ENCODE results near the gene SMAD1. TPM values are rescaled to one million over a fixed set of nuclear protein-coding genes. Genes with fewer than 3 reads are reported as not detected.

Gene SMAD1
- total RNA-seq, 1 donor from 2014 or later, result 26.8 TPM

DNA sequence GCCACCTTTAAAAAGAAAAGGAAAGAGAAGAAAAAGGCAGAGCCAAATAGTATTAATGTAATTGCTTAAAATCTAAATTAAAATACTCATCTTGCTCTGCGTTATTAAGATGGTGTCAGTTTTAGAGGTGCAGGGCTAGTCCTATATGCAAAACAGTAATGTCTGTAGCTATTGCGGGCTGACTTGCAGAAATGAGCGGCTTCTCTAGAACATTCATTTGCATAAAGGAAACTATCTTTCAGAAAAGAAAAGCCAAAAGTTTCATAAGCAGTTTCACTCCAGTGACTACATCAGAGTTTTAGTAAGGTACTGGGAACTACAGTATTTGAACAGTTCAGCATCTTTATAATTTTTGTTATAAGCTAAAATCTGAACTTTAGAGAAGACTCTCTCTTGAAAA, 6.0 kb downstream of the SMAD1 start:
- Mint-ChIP-seq H3K4me3 (no peak overlapping the region), H3K36me3 (ENCODE audit: low read depth) (no peaks in the 10 kb centered on the region), H3K9me3 (no peaks in the 10 kb centered on the region), H3K27ac (ENCODE audit: unreplicated experiment) (no peak overlapping the region), H3K4me1 (no peaks in the 10 kb centered on the region), H3K27me3 (ENCODE audit: low read depth) (no peaks in the 10 kb centered on the region)
- TF ChIP-seq, protein P1, sequence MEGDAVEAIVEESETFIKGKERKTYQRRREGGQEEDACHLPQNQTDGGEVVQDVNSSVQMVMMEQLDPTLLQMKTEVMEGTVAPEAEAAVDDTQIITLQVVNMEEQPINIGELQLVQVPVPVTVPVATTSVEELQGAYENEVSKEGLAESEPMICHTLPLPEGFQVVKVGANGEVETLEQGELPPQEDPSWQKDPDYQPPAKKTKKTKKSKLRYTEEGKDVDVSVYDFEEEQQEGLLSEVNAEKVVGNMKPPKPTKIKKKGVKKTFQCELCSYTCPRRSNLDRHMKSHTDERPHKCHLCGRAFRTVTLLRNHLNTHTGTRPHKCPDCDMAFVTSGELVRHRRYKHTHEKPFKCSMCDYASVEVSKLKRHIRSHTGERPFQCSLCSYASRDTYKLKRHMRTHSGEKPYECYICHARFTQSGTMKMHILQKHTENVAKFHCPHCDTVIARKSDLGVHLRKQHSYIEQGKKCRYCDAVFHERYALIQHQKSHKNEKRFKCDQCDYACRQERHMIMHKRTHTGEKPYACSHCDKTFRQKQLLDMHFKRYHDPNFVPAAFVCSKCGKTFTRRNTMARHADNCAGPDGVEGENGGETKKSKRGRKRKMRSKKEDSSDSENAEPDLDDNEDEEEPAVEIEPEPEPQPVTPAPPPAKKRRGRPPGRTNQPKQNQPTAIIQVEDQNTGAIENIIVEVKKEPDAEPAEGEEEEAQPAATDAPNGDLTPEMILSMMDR (conservative IDR thresholded peaks at IDR 0.05), result no peak
- no peak for DNase-seq (ENCODE audit: low read depth, low spot score)

DNA sequence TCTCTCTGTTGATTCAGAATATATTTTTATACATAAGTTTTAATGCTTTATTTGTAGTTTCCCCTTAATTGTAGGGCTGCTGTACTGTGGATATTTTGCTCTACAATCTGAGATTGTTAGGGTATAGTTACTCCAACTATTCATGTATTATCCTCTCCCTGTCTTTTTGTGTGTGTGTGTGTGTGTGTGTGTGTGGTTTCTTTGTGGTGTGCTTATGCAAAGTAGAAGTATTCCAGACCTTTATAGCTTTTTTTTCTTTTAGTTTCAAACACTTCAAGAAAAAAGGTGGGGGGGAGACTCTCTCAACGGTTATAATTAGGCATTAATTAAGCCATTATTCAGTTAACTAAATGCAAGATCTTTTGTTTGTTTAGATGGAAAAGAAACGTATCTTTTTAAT, 6.7 kb downstream of the SMAD1 start:
- Mint-ChIP-seq H3K27me3 (ENCODE audit: low read depth) (no peaks in the 10 kb centered on the region), H3K27ac (ENCODE audit: unreplicated experiment) (no peak overlapping the region), H3K4me3 (no peak overlapping the region), H3K4me1 (peaks cover 1% of the 10 kb centered on the region), H3K36me3 (ENCODE audit: low read depth) (no peaks in the 10 kb centered on the region), H3K9me3 (no peaks in the 10 kb centered on the region)
- TF ChIP-seq, protein P1 (conservative IDR thresholded peaks at IDR 0.05), result no peak
- no peak for DNase-seq (ENCODE audit: low read depth, low spot score)

DNA sequence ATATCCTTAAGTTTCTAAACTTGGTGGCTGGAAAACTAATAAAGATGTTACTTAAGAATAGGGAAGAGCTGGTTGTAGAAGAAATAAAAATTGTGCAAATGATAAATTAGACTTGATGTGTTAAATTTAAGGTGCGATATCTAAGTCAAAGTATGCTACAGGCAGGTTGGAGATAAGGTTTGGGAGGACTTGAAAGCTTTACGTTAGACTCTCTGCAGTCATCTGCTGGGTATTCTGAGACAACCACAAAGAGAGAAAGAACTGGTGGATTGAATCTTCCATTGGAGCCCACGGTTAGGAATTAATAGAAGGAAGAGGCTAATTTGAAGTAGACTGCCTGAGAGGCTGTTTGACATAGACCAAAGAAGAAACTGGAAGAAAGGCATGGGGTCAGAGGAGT, 7.9 kb downstream of the SMAD1 start:
- no peak overlapping the region for H3K4me3 Mint-ChIP-seq
- no peaks in the 10 kb centered on the region for H3K27me3 Mint-ChIP-seq (ENCODE audit: low read depth)
- no peaks in the 10 kb centered on the region for H3K9me3 Mint-ChIP-seq
- DNase-seq (ENCODE audit: low read depth, low spot score), result no peak
- H3K36me3 Mint-ChIP-seq (ENCODE audit: low read depth), result no peaks in the 10 kb centered on the region
- H3K27ac Mint-ChIP-seq (ENCODE audit: unreplicated experiment), result no peak overlapping the region
- TF ChIP-seq, protein P1 (conservative IDR thresholded peaks at IDR 0.05), result no peak
- peaks cover 5% of the 10 kb centered on the region for H3K4me1 Mint-ChIP-seq

DNA sequence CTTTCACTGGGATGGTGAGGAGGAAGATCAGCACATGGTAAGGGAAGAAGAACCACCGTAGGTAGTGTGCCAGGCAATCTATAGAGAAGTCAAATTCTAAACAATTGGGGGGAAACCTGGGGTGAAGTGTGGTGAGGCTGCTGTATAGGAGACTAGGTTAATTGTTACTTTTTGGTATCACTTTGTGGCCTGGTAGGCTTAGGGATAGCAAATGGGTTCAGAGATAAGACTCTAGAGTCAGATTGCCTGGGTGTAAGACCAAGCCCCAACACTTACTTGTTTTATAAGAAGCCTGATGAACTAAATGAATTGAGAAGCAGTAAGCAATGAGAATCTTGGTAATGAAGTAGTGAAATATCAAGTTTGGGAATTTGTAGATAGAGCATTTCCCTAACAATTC, 8.7 kb downstream of the SMAD1 start:
- TF ChIP-seq, protein P1 (conservative IDR thresholded peaks at IDR 0.05), result no peak
- Mint-ChIP-seq H3K4me3 (no peak overlapping the region), H3K36me3 (ENCODE audit: low read depth) (no peaks in the 10 kb centered on the region), H3K27me3 (ENCODE audit: low read depth) (no peaks in the 10 kb centered on the region), H3K27ac (ENCODE audit: unreplicated experiment) (no peak overlapping the region), H3K9me3 (no peaks in the 10 kb centered on the region), H3K4me1 (peaks cover 10% of the 10 kb centered on the region)
- no peak for DNase-seq (ENCODE audit: low read depth, low spot score)

DNA sequence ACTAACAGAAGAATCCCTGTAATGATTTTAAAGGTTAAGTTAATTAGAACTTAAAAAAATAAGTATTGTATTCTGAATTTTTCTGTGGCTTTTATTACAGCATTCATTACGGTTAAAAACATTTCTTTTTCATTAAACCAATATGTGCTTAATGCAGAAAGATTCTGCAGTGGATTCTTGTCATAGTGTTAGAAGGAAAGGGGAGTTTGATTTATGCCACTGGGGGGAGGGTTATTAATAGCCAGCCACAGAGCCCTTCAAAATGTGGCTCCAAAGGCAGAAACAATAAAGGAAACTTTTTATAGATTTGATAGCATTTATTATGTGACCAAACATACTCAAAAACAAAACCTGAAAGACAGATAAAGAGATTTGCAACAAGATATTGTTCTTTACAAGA, 9.1 kb downstream of the SMAD1 start:
- Mint-ChIP-seq H3K27me3 (ENCODE audit: low read depth) (no peaks in the 10 kb centered on the region), H3K27ac (ENCODE audit: unreplicated experiment) (no peak overlapping the region), H3K36me3 (ENCODE audit: low read depth) (no peaks in the 10 kb centered on the region), H3K4me3 (no peak overlapping the region), H3K9me3 (no peaks in the 10 kb centered on the region), H3K4me1 (peaks cover 10% of the 10 kb centered on the region)
- TF ChIP-seq, protein P1 (conservative IDR thresholded peaks at IDR 0.05), result no peak
- no peak for DNase-seq (ENCODE audit: low read depth, low spot score)

DNA sequence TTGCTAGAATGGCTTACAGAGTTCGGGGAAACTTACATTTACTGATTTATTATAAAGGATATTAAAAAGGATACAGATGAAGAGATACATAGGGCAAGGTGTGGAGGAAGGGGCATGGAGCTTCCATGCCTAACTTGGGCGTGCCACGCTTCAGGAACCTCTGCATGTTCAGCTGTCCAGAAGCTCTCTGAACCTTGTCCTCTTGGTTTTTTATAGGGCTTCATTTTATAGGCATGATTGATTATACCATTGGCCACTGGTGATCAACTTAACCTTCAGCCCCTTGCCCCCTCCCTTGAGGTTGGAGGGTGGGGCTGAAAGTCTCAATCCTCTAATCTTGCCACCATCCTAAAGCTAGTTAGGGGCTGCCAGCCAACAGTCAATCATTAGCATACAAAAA, 10.7 kb downstream of the SMAD1 start:
- H3K27me3 Mint-ChIP-seq (ENCODE audit: low read depth), result no peaks in the 10 kb centered on the region
- no peaks in the 10 kb centered on the region for H3K9me3 Mint-ChIP-seq
- TF ChIP-seq, protein P1 (conservative IDR thresholded peaks at IDR 0.05), result no peak
- H3K36me3 Mint-ChIP-seq (ENCODE audit: low read depth), result no peaks in the 10 kb centered on the region
- H3K27ac Mint-ChIP-seq (ENCODE audit: unreplicated experiment), result no peak overlapping the region
- DNase-seq (ENCODE audit: low read depth, low spot score), result no peak
- H3K4me1 Mint-ChIP-seq, result peaks cover 10% of the 10 kb centered on the region
- H3K4me3 Mint-ChIP-seq, result no peak overlapping the region

All from neural crest cell (in vitro differentiated cells).